ENCODE data around the gene MECR. TPM values are rescaled to one million over a fixed set of nuclear protein-coding genes. Genes with fewer than 3 reads are reported as not detected.

MECR gene
- total RNA-seq, 1 experiment from 2014 or later = 42.9 TPM

DNA sequence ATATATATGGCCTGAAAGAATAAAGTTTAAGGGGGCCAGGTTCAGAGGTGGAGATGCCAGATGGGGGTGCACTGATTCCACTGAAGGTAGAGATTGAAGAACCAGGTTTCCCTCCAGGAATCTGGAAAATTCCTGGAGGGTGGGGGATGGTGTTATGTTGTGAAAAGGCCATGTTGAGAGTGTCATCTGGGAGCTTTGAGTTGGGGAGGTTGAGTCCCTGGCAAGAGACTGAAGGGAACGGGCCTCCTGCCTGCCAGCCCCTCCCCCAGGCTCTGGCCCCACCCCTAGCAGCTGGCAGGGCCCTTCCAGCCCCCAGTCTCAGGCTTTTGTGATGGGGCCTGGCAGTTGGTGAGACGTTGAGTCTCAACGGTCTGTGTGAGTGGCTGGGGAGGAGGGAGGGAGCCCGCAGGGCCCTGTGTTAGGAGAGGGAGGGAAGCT lies 9.7 kb upstream of the MECR start:
- RAD21 ChIA-PET (ENCODE audit: low non-redundant PET in 1 of 2, low total read pairs in 2 of 2, uncharacterized antibody in 2 of 2, unreplicated experiment in 2 of 2) = no interaction called here
- POLR2A ChIA-PET = no interaction called here
- Histone ChIP-seq H2AFZ (ENCODE audit: low read depth, low read length, poor library complexity, severe bottlenecking) (no peak overlapping the region), H3K9me2 (ENCODE audit: insufficient read depth) (no peaks in the 10 kb centered on the region), H3K79me2 (ENCODE audit: insufficient read depth, low read length) (peaks cover 18% of the 10 kb centered on the region; the same call in 1 of the 2 replicates), H3K4me3 (replicated peaks in 1 of 2; ENCODE audit: low read depth in 1 of 2, low read length in 2 of 2) (no peak overlapping the region), H3K9me3 (ENCODE audit: control insufficient read depth in 1 of 2, insufficient read depth in 1 of 2, low read depth in 1 of 2, low read length in 2 of 2) (no peaks in the 10 kb centered on the region), H3K4me2 (ENCODE audit: low read length) (no peak overlapping the region), H4K20me1 (ENCODE audit: insufficient read depth) (no peaks in the 10 kb centered on the region), H3K27me3 (ENCODE audit: insufficient read depth, low read length) (no peaks in the 10 kb centered on the region), H3K4me1 (ENCODE audit: control insufficient read depth in 1 of 2, insufficient read depth in 2 of 2, low read length in 2 of 2) (peaks cover 17 to 31% of the 10 kb centered on the region in 2 experiments), H3K27ac (ENCODE audit: low read depth, low read length) (no peak overlapping the region), H3K36me3 (ENCODE audit: control insufficient read depth in 1 of 2, insufficient read depth in 2 of 2, low read length in 2 of 2) (no peaks in the 10 kb centered on the region), H3K9ac (ENCODE audit: low read length) (no peak overlapping the region)
- ATAC-seq (no peak), DNase-seq (ENCODE audit: low read depth, low spot score) (no peak)
- CTCF ChIA-PET = interaction anchor here (1.3 kb wide), 1 partner anchor 156 kb away, joined by 3 read pairs; no protein-coding TSS in a partner anchor
- TF ChIP-seq SRF (IDR thresholded peaks at IDR 0.05; ENCODE audit: low read depth) (no peak), YY1 (IDR thresholded peaks at IDR 0.05; ENCODE audit: extremely low read depth, insufficient replicate concordance, low read depth, low read length) (no peak), EZH2phosphoT487 (IDR thresholded peaks at IDR 0.05; ENCODE audit: borderline replicate concordance) (no peak), ZFX (IDR thresholded peaks at IDR 0.05) (no peak), RAD21 (IDR thresholded peaks at IDR 0.05; ENCODE audit: low read depth) (peak; percentile 54), FOSL1 (IDR thresholded peaks at IDR 0.05; ENCODE audit: low read depth) (no peak), TCF7L2 (IDR thresholded peaks at IDR 0.05; ENCODE audit: borderline replicate concordance, extremely low read depth, insufficient read depth, insufficient read length) (no peak), SP1 (IDR thresholded peaks at IDR 0.05; ENCODE audit: low read depth) (no peak), ELF1 (IDR thresholded peaks at IDR 0.05; ENCODE audit: borderline replicate concordance, low read depth) (no peak), ZNF274 (IDR thresholded peaks at IDR 0.05; ENCODE audit: low read depth, low read length) (no peak), JUND (IDR thresholded peaks at IDR 0.05) (no peak), CBX3 (IDR thresholded peaks at IDR 0.05; ENCODE audit: low read depth) (no peak), CEBPB (IDR thresholded peaks at IDR 0.05; ENCODE audit: low read depth) (no peak), POLR2AphosphoS5 (IDR thresholded peaks at IDR 0.05; ENCODE audit: low read depth, low read length) (no peak)
- TF ChIP-seq, protein P1, sequence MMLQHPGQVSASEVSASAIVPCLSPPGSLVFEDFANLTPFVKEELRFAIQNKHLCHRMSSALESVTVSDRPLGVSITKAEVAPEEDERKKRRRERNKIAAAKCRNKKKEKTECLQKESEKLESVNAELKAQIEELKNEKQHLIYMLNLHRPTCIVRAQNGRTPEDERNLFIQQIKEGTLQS (IDR thresholded peaks at IDR 0.05) = no peak
- TF ChIP-seq, protein P2, sequence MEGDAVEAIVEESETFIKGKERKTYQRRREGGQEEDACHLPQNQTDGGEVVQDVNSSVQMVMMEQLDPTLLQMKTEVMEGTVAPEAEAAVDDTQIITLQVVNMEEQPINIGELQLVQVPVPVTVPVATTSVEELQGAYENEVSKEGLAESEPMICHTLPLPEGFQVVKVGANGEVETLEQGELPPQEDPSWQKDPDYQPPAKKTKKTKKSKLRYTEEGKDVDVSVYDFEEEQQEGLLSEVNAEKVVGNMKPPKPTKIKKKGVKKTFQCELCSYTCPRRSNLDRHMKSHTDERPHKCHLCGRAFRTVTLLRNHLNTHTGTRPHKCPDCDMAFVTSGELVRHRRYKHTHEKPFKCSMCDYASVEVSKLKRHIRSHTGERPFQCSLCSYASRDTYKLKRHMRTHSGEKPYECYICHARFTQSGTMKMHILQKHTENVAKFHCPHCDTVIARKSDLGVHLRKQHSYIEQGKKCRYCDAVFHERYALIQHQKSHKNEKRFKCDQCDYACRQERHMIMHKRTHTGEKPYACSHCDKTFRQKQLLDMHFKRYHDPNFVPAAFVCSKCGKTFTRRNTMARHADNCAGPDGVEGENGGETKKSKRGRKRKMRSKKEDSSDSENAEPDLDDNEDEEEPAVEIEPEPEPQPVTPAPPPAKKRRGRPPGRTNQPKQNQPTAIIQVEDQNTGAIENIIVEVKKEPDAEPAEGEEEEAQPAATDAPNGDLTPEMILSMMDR (IDR thresholded peaks at IDR 0.05 in 2 of 3, conservative IDR thresholded peaks at IDR 0.05 in 1 of 3; ENCODE audit: borderline replicate concordance in 1 of 3, insufficient read depth in 1 of 3, low read depth in 2 of 3, low read length in 2 of 3) = peak; percentile 9 to 36 (median 19); a peak in 3 of 6 replicates
- no TSS peak for BruUV-seq (replicated peaks)
- intact Hi-C loops (cut with micrococcal nuclease) = loop anchor here (10.0 kb wide), 1 partner anchor 104 kb away; no protein-coding TSS in a partner anchor
